Stimulated activated CD4-positive, alpha-beta T cell treated with anti-CD3 and anti-CD28 coated beads, Interleukin-12 subunit alpha, Interleukin-12 subunit beta, amount 100 ng/mL, for 24 hours (primary cell): ENCODE data around the gene HNRNPUL1.

ENCODE experiments used
- DNase-seq, 2 experiments: peaks; one replicate each; pipeline ENCODE4 v3.0.0-alpha.2; 2020; ENCODE audit warnings: low read depth in 2 of 2

HNRNPUL1 gene

DNA sequence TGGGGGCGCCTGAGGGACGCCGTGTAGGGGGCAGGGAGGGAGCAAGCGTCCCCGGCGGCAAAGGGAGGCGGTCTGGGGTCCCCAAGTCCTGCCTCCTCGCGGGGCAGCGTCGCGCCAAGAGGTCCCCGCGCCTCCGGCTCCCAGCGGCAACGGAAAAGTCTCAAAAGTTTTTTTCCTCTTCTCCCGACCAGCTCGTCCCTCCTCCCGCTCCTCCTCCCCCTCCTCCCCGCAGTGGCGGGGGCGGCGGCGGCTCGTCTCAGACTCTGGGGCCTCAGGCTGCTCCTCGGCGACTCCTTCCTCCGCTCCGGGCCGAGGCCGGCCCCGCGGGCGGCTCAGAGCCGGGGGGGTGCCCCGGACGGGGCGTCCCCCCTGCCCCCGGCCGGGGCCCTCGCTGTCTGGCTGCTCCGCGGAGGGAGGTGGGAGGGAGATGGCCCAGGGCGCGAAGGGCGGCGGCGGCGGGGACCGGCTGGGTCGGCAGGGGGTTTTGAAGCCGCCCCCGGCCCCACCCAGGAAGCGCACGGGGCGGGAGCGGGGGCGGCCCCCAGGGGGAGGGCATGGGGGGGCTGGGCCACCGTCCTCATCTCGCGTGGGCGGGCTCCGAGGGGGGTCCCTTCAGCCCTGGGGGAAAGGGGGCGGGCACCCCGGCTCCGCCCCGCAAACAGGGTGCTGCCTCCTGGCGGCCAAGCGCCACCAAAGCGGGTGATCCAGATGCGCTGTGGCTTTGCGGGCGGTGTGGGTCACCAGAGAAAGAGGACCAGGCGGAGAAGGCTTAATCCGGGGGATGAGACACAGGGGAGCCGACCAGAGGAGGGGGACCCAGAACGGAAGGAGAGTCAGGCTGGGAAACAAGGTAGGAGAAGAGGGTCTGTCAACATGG is 89.5 kb downstream of the HNRNPUL1 start, which contains the start of gene TGFB1:
TGFB1 (minus strand) TSS at position 457 of the 877 bp plus-strand sequence. CDS start 878 bp downstream, outside the sequence.
- peak; percentile 72 to 86 for DNase-seq

DNA sequence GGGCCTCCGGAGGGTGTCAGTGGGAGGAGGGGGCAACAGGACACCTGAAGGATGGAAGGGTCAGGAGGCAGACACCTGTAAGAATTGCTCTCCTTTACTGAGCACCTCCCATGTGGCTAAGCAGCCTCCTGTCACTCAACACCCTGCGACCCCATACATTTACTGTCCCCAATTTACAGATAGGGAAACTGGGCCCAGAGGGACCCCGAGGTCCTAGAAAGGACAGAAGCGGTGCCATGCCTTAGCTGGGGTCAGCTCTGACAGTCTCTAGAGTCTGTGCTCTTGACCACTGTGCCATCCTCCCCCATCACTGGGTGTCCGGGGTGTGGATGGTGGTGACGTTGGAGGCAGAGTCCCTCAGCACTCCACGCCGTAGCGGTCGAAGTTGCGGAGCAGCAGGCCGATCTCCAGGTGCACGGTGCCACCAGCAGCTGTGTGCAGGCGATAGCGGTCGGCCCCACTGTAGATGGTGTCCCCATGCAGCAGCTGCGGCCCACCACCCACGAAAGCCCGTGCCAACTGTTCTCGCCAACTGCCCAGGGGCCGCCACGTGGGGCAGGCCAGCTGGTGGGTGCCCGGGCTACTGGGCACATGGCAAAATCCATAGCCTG is 90.3 kb downstream of the HNRNPUL1 start:
- no peak for DNase-seq

DNA sequence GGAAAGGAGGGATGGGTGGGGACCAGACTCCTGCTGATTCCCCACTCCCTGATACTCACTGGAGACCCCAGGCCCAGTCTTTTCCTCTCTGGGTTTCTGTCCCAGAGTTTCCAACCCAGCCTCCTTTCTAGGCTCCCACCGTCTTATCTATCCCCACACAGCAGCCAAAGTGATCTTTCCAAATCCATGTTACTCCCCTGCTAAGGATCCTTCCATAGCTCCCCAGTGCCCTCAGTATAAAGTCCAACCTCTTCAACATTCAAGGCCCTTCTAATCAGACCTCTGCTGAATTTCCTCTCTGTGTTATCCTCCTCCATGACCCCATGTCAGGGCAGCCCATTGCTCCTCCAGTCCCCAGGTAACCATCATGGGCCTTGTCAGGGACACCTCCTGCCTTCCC is 90.9 kb downstream of the HNRNPUL1 start:
- DNase-seq: no peak

DNA sequence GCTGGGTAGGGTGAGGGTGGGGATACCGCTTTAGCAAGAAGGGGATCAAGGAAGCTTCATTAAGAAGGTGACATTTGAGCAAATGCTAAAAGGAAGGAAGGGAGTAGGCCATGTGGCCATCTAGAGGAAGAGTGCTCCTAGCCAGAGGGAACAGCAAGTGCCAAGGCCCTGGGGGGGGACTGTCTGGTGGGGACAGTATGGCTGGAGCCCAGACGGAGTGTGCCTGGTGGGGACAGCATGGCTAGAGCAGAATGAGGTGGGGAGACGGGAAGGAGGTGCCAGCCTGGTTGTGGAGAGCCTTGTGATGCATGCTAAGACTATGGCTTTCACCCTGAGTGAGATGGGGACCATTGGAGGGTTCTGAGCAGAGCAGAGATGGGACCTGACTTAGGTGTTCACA is 91.6 kb downstream of the HNRNPUL1 start:
- no peak for DNase-seq

DNA sequence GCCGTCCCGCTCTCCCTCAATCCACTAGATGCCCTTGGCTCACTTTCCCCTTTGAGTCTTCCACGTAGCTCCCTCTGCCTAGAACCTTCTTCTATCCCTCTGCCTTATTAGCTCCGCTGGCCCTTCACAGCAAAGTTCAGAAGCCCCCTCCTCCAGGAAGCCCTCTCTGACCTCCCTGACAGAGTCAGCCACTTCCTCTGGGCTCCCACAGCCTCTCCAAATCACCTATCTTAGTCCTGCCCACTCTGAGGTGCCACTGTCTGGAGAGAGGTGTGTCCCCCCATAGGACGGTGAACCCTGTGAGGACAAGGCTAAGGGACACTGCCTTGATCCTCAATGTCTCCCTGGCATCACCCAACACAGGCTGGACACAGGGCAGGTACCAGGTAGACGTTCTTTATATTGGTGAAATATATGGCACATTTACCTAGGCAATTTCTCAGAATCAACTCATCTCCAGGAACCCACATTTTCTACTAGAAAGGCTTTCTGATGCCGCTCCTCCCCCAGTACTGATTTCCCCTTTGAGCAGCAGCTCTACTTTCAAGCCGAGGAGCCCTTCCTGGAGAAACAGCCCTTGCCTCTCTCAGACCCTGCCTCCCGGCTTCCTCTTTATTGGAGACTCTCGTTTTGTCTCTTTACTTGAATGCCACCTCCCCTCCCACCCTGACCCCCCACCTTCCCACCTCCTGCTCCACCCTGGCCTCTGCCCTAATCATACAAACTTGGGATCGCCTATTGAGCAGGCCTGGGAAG is 93.0 kb downstream of the HNRNPUL1 start:
- DNase-seq: no peak
